DND-41 (cell line): ENCODE measurements around the gene SLC7A1.

Experiments
- CTCF ChIP-seq: IDR thresholded peaks from 2 replicates; pipeline ENCODE4 v1.5.1; 2012; ENCODE audit warnings: borderline replicate concordance, low read length, moderate library complexity, mild to moderate bottlenecking; ENCODE audit not compliant: poor library complexity, severe bottlenecking; ENCODE audit errors: extremely low read depth
- EZH2 ChIP-seq: IDR thresholded peaks from 3 replicates; pipeline ENCODE4 v1.6.1; 2012; ENCODE audit warnings: borderline replicate concordance, low read depth, mild to moderate bottlenecking, moderate library complexity, low read length, inconsistent platforms; ENCODE audit not compliant: severe bottlenecking

GRCh38 chr13:29484796-29485195, 110.7 kb downstream of the SLC7A1 start:
- TF ChIP-seq CTCF, result no peak
- TF ChIP-seq EZH2, result no peak
